Central memory CD8-positive, alpha-beta T cell (primary cell): Measurements from ENCODE around the gene ABHD12.
A peak's percentile ranks its signal among the peaks of the same experiment; 100 is the strongest.

Source experiments
- ATAC-seq: fragments of 150-1000 bp; cut with Tn5 transposase; replicated peaks from 2 replicates; pipeline ENCODE4 v1.10.0; 2022; ENCODE audit warnings: mild to moderate bottlenecking, moderate FRiP score, moderate number of reproducible peaks; ENCODE audit not compliant: poor library complexity, severe bottlenecking; ENCODE audit errors: extremely low read depth
- DNase-seq, 2 donors: peaks; one replicate each; pipeline ENCODE4 v3.0.0; 2021; ENCODE audit warnings: low spot score in 2 of 2
- H3K27ac Mint-ChIP-seq: one replicate; pipeline ENCODE4 v1.8.0; 2022; ENCODE audit warnings: low read depth, mild to moderate bottlenecking, moderate library complexity, mixed read lengths
- H3K27me3 Mint-ChIP-seq: one replicate; pipeline ENCODE4 v1.8.0; 2022; ENCODE audit warnings: mixed read lengths
- H3K36me3 Mint-ChIP-seq: one replicate; pipeline ENCODE4 v1.8.0; 2022; ENCODE audit warnings: mild to moderate bottlenecking, moderate library complexity, mixed read lengths; ENCODE audit not compliant: insufficient read depth
- H3K4me1 Mint-ChIP-seq: one replicate; pipeline ENCODE4 v1.8.0; 2022; ENCODE audit warnings: mixed read lengths
- H3K4me3 Mint-ChIP-seq: one replicate; pipeline ENCODE4 v1.8.0; 2022; ENCODE audit warnings: mild to moderate bottlenecking, moderate library complexity, mixed read lengths
- H3K9me3 Mint-ChIP-seq: one replicate; pipeline ENCODE4 v1.8.0; 2022; ENCODE audit warnings: mixed read lengths

ABHD12 gene

GRCh38 chr20:25291432-25292133, 99.1 kb downstream of the ABHD12 start:
- Mint-ChIP-seq H3K27ac (peak overlapping the region; percentile 46), H3K9me3 (no peaks in the 10 kb centered on the region), H3K36me3 (peaks cover 24% of the 10 kb centered on the region), H3K4me1 (no peaks in the 10 kb centered on the region), H3K4me3 (no peak overlapping the region), H3K27me3 (no peaks in the 10 kb centered on the region)
- DNase-seq, result no peak
- ATAC-seq, result no peak

GRCh38 chr20:25290646-25291431, 99.8 kb downstream of the ABHD12 start:
- Mint-ChIP-seq H3K4me1 (peaks cover under 1% of the 10 kb centered on the region), H3K9me3 (no peaks in the 10 kb centered on the region), H3K36me3 (peaks cover 29% of the 10 kb centered on the region), H3K4me3 (no peak overlapping the region), H3K27ac (peak overlapping the region; percentile 46), H3K27me3 (no peaks in the 10 kb centered on the region)
- DNase-seq (no peak), ATAC-seq (no peak)

GRCh38 chr20:25289886-25290597, 100.6 kb downstream of the ABHD12 start:
- Mint-ChIP-seq H3K4me1 (peaks cover 4% of the 10 kb centered on the region), H3K36me3 (peaks cover 33% of the 10 kb centered on the region), H3K4me3 (no peak overlapping the region), H3K9me3 (no peaks in the 10 kb centered on the region), H3K27ac (no peak overlapping the region), H3K27me3 (no peaks in the 10 kb centered on the region)
- ATAC-seq (no peak), DNase-seq (no peak)

GRCh38 chr20:25288291-25289181, 102.1 kb downstream of the ABHD12 start:
- Mint-ChIP-seq H3K27me3 (no peaks in the 10 kb centered on the region), H3K9me3 (no peaks in the 10 kb centered on the region), H3K27ac (peak overlapping the region; percentile 22), H3K4me3 (no peak overlapping the region), H3K4me1 (peaks cover 4% of the 10 kb centered on the region), H3K36me3 (peaks cover 31% of the 10 kb centered on the region)
- ATAC-seq (no peak), DNase-seq (no peak)

DNA sequence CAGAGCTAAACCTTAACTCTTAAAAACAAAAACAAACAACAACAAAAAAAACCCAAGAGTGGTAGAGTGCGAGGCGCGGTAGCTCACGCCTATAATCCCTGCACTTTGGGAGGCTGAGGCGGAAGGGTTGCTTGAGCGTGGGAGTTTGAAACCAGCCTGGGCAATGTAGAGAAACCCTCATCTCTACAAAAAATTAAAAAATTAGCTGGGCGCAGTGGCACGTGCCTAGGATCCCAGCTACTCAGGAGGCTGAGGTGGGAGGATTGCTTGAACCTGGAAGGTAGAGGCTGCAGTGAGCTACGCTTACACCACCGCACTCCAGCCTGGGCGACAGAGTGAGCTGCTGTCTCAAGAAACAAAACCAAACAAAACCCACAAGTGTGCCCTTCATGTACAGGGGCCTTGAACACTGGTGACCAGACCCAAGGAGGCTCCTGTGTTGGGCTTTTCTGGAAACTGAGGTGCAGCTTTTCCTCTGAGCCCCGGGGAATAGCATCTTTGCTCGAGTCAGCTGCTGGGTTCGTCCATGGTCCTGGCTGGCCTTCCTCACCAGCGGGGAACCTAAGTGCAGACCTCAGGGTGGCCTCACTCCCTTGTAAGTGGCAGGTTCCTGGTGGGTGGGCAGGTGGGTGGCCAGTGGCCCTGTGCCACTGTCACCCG, 102.9 kb downstream of the ABHD12 start:
- Mint-ChIP-seq H3K27ac (peak overlapping the region; percentile 38), H3K9me3 (no peaks in the 10 kb centered on the region), H3K36me3 (peaks cover 32% of the 10 kb centered on the region), H3K4me1 (peaks cover 4% of the 10 kb centered on the region), H3K27me3 (no peaks in the 10 kb centered on the region), H3K4me3 (no peak overlapping the region)
- ATAC-seq (no peak), DNase-seq (no peak)

- Mint-ChIP-seq H3K36me3 (peaks cover 34% of the 10 kb centered on the region), H3K4me1 (peaks cover 4% of the 10 kb centered on the region), H3K9me3 (no peaks in the 10 kb centered on the region), H3K27me3 (no peaks in the 10 kb centered on the region), H3K4me3 (no peak overlapping the region), H3K27ac (peak overlapping the region; percentile 38)
- ATAC-seq (no peak), DNase-seq (no peak)
Measured at GRCh38 chr20:25286917-25287316, 103.7 kb downstream of the ABHD12 start.

DNA sequence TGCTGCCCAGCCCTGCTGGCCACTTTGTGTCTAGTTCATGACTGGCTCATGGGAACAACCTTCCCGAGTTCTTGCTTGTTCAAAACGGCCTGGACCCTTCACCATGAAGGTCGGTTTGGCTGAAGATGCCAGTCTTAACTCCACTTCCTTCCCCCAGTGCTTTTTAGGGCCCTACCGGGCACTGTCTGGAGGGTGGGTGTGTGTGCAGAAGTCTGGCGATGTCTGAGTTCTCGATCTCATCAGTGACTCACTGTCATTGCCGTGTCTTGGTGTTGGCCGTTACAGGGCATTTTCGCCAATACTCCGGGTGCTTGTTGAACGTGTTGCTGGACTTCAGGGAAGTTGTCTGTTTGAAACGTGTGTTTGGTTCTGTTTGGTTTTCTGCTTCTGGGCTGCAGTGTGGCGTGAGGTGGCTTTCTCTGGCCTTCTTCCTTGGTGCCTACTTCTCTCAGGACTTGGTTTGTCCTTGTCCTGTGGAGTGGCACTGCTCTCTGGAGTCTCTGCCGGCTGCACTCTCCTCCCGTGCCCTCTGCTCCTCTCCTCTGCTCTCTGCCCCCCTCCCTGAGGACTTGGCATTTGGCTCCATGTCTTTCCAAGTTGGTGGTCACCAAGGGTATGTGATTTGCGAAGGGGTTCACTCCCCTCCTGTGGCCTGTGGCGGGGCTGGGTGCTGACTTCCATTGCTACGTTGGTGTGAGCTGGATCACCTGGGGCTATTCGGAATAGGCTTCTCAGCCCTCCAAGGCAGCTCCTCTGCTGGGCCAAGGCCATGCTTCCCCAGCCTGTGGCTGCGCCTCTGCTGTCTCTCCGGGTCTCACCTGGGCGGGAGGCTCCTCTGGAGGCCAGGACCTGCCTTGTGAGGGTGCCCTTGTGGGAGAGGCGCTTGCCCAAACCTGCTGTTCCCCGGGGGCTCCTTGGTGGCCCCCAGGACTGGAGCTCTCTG, 104.5 kb downstream of the ABHD12 start:
- Mint-ChIP-seq H3K27ac (peak overlapping the region; percentile 38), H3K4me3 (no peak overlapping the region), H3K36me3 (peaks cover 34% of the 10 kb centered on the region), H3K4me1 (peaks cover 4% of the 10 kb centered on the region), H3K9me3 (no peaks in the 10 kb centered on the region), H3K27me3 (no peaks in the 10 kb centered on the region)
- ATAC-seq (no peak), DNase-seq (no peak)

DNA sequence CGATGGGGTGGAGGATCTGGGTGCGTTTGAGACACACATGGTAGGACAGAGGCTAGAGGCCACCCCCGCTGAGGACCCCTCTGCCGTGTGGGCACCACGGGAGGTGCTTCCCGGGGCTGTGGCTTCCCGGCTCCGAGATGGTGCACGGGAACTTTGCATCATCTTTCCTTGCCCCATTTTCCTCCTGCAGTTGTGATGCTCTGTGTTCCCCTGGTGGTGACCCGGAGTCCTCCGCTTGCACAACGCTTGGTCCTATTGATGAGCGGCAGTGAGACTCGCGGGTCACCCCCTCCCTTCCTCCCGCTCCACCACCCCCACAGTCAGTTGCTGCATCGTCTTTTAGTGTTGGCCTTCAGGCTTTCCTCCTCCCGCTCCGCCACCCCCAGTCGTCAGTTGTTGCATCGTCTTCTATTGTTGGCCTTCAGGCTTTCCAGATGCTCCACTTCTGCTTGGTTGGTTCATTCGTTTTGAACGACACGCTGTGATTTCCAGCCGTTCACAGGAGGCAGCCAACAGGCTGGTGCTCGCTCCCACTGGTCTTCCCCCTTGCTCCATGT, 105.5 kb downstream of the ABHD12 start:
- no peaks in the 10 kb centered on the region for H3K9me3 Mint-ChIP-seq
- ATAC-seq (no peak), DNase-seq (no peak)
- peaks cover 32% of the 10 kb centered on the region for H3K36me3 Mint-ChIP-seq
- H3K27me3 Mint-ChIP-seq, result no peaks in the 10 kb centered on the region
- no peak overlapping the region for H3K27ac Mint-ChIP-seq
- peaks cover 4% of the 10 kb centered on the region for H3K4me1 Mint-ChIP-seq
- H3K4me3 Mint-ChIP-seq, result no peak overlapping the region

DNA sequence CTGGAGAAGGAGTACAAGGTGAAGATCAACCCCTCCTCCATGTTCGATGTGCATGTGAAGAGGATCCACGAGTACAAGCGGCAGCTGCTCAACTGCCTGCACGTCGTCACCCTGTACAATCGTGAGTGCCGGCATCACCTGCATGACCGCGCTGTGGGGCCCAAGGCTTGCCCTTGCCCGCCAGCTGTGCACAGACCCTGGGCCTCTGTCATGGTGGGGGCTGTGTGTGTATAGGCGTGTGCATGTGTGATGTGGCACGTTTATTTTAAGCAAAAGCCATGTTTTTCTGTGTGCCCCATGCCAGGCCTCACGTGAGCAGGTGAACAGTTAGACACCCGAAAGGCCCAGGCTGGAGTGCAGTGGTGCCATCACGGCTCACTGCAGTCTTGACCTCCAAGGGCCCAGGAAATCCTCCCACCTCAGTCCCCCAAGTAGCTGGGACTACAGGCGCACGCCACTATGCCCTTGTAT, 106.5 kb downstream of the ABHD12 start:
- no peaks in the 10 kb centered on the region for H3K27me3 Mint-ChIP-seq
- peaks cover 33% of the 10 kb centered on the region for H3K36me3 Mint-ChIP-seq
- DNase-seq (no peak), ATAC-seq (no peak)
- no peaks in the 10 kb centered on the region for H3K9me3 Mint-ChIP-seq
- no peak overlapping the region for H3K4me3 Mint-ChIP-seq
- H3K4me1 Mint-ChIP-seq, result peaks cover 4% of the 10 kb centered on the region
- H3K27ac Mint-ChIP-seq, result no peak overlapping the region

DNA sequence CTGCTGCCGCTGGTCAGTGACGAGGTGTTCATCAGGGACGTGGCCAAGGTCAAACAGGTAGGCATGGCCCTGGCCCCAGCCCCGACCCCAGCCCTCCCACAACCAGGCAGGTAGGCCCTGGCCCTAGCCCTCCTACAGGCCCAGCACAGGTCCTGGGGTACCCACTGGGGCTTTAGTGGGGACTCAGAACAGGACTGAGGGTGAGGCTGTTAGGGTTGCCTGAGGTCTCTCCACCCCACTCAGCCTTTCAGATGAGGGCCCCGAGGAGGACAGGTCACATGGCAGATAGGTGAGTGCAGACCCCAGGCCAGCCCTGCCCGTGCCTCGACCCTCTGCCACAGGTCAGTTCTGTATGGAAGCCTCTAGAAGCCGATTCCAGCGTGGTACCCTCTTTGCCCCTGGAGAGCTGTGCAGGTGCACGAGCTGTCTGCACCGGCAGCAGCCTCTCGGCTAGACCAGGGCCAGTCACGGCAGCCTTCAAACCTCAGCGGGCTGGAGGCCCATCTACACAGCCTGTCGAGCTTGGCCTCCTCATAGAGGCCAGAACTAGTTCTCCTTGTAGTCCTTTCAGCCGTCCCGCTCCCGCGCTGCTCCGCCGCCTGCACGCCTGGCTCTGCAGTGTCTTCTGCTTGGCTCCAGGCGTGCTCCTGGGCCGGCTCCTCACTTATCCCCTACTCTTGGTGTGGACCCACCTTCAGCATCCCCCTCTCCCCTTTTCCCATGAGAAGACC, 107.2 kb downstream of the ABHD12 start:
- ATAC-seq (no peak), DNase-seq (no peak)
- Mint-ChIP-seq H3K27me3 (no peaks in the 10 kb centered on the region), H3K4me1 (peaks cover 4% of the 10 kb centered on the region), H3K27ac (no peak overlapping the region), H3K9me3 (no peaks in the 10 kb centered on the region), H3K36me3 (peaks cover 31% of the 10 kb centered on the region), H3K4me3 (no peak overlapping the region)
